Panc1 (cell line): ENCODE results near the gene ARHGEF40.

Source experiments
- POLR2AphosphoS5 ChIP-seq: IDR thresholded peaks from 2 replicates; pipeline ENCODE4 v1.6.1; 2012; ENCODE audit warnings: mild to moderate bottlenecking, low read depth, low read length, moderate library complexity
- SIN3A ChIP-seq: IDR thresholded peaks from 2 replicates; pipeline ENCODE4 v1.6.1; 2012; ENCODE audit warnings: low read depth, mild to moderate bottlenecking, low read length, moderate library complexity, borderline replicate concordance; ENCODE audit not compliant: insufficient read depth
- TF ChIP-seq, protein P1 (sequence below): fragments of 450-650 bp; IDR thresholded peaks from 2 replicates; pipeline ENCODE4 v1.5.1; 2017; ENCODE audit warnings: mild to moderate bottlenecking
- TF ChIP-seq, protein P2 (sequence below), 2 experiments: IDR thresholded peaks; 2 replicates each; pipeline ENCODE4 v1.6.1; 2011 to 2012; ENCODE audit warnings: low read depth in 2 of 2, control low read depth in 1 of 2, low read length in 1 of 2, mild to moderate bottlenecking in 1 of 2, moderate library complexity in 1 of 2; ENCODE audit not compliant: insufficient read depth in 1 of 2

DNA sequence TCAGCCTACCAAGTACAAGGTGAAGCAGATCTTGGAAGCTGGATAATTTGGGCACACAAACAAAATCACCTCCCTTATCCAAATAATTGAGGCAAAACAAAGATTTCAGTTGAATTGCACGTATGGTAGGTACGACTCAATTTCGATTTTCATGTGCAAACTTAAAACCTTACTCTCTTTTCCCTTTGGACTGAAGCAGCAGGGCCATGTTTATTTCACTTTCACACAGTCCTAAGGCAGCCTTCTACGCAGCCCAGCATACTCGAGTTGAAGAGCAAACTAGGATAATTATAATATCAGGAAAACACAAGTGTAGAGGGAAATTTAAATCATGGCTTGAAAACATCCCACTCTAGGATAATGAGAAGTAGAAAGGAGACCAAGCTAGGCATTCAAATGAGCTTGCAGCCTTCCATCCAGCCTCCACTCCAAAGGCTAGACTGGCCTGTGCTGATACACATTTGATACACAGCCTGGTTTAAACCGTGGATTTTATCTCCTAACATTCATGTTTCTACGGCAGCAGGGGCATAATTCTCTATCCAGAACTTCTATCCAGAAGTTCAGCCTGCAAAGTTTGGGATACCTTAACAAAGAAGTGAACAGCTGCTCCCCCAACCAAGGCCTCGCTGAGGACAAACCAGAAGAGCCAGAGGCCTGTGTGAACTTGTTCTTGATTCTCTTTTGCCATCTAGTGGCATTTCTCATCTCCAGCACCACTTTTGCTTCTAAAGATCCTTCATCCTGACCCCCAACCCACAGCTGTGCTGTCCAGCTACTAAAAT is 30.3 kb upstream of the ARHGEF40 start:
- TF ChIP-seq, protein P1, sequence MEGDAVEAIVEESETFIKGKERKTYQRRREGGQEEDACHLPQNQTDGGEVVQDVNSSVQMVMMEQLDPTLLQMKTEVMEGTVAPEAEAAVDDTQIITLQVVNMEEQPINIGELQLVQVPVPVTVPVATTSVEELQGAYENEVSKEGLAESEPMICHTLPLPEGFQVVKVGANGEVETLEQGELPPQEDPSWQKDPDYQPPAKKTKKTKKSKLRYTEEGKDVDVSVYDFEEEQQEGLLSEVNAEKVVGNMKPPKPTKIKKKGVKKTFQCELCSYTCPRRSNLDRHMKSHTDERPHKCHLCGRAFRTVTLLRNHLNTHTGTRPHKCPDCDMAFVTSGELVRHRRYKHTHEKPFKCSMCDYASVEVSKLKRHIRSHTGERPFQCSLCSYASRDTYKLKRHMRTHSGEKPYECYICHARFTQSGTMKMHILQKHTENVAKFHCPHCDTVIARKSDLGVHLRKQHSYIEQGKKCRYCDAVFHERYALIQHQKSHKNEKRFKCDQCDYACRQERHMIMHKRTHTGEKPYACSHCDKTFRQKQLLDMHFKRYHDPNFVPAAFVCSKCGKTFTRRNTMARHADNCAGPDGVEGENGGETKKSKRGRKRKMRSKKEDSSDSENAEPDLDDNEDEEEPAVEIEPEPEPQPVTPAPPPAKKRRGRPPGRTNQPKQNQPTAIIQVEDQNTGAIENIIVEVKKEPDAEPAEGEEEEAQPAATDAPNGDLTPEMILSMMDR, result peak; percentile 71
- TF ChIP-seq POLR2AphosphoS5 (no peak), SIN3A (no peak)
- TF ChIP-seq, protein P2, sequence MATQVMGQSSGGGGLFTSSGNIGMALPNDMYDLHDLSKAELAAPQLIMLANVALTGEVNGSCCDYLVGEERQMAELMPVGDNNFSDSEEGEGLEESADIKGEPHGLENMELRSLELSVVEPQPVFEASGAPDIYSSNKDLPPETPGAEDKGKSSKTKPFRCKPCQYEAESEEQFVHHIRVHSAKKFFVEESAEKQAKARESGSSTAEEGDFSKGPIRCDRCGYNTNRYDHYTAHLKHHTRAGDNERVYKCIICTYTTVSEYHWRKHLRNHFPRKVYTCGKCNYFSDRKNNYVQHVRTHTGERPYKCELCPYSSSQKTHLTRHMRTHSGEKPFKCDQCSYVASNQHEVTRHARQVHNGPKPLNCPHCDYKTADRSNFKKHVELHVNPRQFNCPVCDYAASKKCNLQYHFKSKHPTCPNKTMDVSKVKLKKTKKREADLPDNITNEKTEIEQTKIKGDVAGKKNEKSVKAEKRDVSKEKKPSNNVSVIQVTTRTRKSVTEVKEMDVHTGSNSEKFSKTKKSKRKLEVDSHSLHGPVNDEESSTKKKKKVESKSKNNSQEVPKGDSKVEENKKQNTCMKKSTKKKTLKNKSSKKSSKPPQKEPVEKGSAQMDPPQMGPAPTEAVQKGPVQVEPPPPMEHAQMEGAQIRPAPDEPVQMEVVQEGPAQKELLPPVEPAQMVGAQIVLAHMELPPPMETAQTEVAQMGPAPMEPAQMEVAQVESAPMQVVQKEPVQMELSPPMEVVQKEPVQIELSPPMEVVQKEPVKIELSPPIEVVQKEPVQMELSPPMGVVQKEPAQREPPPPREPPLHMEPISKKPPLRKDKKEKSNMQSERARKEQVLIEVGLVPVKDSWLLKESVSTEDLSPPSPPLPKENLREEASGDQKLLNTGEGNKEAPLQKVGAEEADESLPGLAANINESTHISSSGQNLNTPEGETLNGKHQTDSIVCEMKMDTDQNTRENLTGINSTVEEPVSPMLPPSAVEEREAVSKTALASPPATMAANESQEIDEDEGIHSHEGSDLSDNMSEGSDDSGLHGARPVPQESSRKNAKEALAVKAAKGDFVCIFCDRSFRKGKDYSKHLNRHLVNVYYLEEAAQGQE (IDR thresholded peaks at IDR 0.05; ENCODE audit: insufficient read depth in 1 of 2, low read depth in 2 of 2, low read length in 1 of 2), result no peak
